A673 (cell line): Measurements from ENCODE around the gene ST7. TPM values are rescaled to one million over a fixed set of nuclear protein-coding genes. Genes with fewer than 3 reads are reported as not detected.

Experiments used
- BruUV-seq: library from RNA; stranded (reverse); fragments of 400-500 nt; replicated peaks from 2 replicates; lab custom pipeline; 2021; lab: Mats Ljungman, UMichigan
- CTCF ChIA-PET: fragments of 300-600 bp; sonication (Branson Sonifier 250); formaldehyde crosslinking; loops from one replicate; lab custom pipeline; 2022; ENCODE audit warnings: antibody characterized with exemption; lab: Charles Lee
- POLR2A ChIA-PET: fragments of 300-600 bp; sonication (Branson Sonifier 250); formaldehyde crosslinking; loops from one replicate; lab custom pipeline; 2022; ENCODE audit warnings: antibody characterized with exemption; ENCODE audit not compliant: low non-redundant PET; lab: Charles Lee
- DNase-seq: peaks from one replicate; pipeline ENCODE4 v3.0.0-alpha.2; 2015; ENCODE audit warnings: low spot score
- H3K27ac ChIP-seq: fragments of 200-600 bp; sonication (generic); 2 replicates; pipeline ENCODE4 v1.5.1; 2016; ENCODE audit warnings: mixed run types, low read depth, mild to moderate bottlenecking, mixed read lengths, antibody characterized with exemption, low read length; ENCODE audit not compliant: poor library complexity, severe bottlenecking
- H3K27me3 ChIP-seq: fragments of 200-600 bp; sonication (generic); replicated peaks from 2 replicates; pipeline ENCODE4 v1.6.1; 2017; ENCODE audit warnings: mixed run types, low read depth, mild to moderate bottlenecking, mixed read lengths, antibody characterized with exemption, low read length; ENCODE audit not compliant: insufficient read depth, poor library complexity
- H3K36me3 ChIP-seq: fragments of 200-600 bp; sonication (generic); 2 replicates; pipeline ENCODE4 v1.6.1; 2016; ENCODE audit warnings: mixed run types, mild to moderate bottlenecking, mixed read lengths, antibody characterized with exemption, low read length; ENCODE audit not compliant: insufficient read depth, poor library complexity, severe bottlenecking
- H3K4me1 ChIP-seq: fragments of 200-600 bp; sonication (generic); 2 replicates; pipeline ENCODE4 v1.6.1; 2017; ENCODE audit warnings: mixed run types, mild to moderate bottlenecking, mixed read lengths, antibody characterized with exemption, low read length; ENCODE audit not compliant: insufficient read depth, poor library complexity, severe bottlenecking
- H3K4me3 ChIP-seq: fragments of 200-600 bp; sonication (generic); 2 replicates; pipeline ENCODE4 v1.5.1; 2016; ENCODE audit warnings: low read depth, mixed run types, mild to moderate bottlenecking, mixed read lengths, low read length; ENCODE audit not compliant: poor library complexity, severe bottlenecking
- H3K9me3 ChIP-seq: fragments of 200-600 bp; sonication (generic); 2 replicates; pipeline ENCODE4 v1.6.1; 2016; ENCODE audit warnings: mixed run types, low read depth, mild to moderate bottlenecking, mixed read lengths, antibody characterized with exemption, low read length; ENCODE audit not compliant: poor library complexity, severe bottlenecking
- CTCF ChIP-seq: fragments of 300-800, 200-600 bp; sonication (generic); conservative IDR thresholded peaks from 2 replicates; pipeline ENCODE4 v1.5.1; 2017; ENCODE audit warnings: low read depth, mild to moderate bottlenecking, antibody characterized with exemption, low read length, moderate library complexity, mixed read lengths
- EZH2 ChIP-seq: fragments of 200-600 bp; sonication (generic); IDR thresholded peaks from 2 replicates; pipeline ENCODE4 v1.6.1; 2017; ENCODE audit warnings: borderline replicate concordance, low read depth, mild to moderate bottlenecking, mixed read lengths, antibody characterized with exemption, low read length; ENCODE audit not compliant: poor library complexity, severe bottlenecking
- intact Hi-C: fragments of 100-400 bp; cut with micrococcal nuclease; formaldehyde crosslinking; loops from one replicate; pipeline ENCODE4 v1.10.0; 2022; ENCODE audit not compliant: unreplicated experiment
- total RNA-seq: library from RNA; stranded (reverse); gene quantifications from 2 replicates; pipeline ENCODE4 v1.2.3, GENCODE V29; 2021

ST7 gene
- total RNA-seq, 1 experiment from 2014 or later, result 24.3 TPM

DNA sequence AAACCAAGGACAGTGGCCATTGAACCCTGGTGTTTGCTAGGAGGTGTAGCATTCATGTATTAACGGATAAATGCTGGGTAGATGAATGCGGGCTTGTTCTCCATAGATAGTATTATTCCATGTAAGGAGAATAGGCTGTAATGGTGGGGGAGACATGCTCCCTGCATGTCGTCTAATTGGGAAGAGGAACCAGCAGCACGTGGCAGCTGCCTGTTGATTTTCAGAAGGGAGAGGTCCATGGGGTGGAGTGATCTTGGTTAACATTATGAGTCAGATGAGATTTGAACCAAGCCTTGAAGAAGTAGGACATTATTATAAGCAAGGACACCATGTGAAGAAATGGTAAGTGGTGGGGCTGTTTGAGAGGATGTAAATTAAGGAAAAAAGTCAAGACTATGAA, 257.1 kb downstream of the ST7 start:
- no peak for DNase-seq
- H3K27me3 ChIP-seq, result no peaks in the 10 kb centered on the region
- no peak overlapping the region for H3K4me3 ChIP-seq
- ChIA-PET CTCF (no interaction called here), POLR2A (no interaction called here)
- BruUV-seq, result no TSS peak
- peaks cover 7% of the 10 kb centered on the region for H3K4me1 ChIP-seq
- no peak overlapping the region for H3K27ac ChIP-seq
- TF ChIP-seq CTCF (no peak), EZH2 (no peak)
- no peaks in the 10 kb centered on the region for H3K36me3 ChIP-seq
- intact Hi-C loops, result loop anchor here (5.0 kb wide), 1 partner anchor 177 kb away; no protein-coding TSS in a partner anchor
- no peaks in the 10 kb centered on the region for H3K9me3 ChIP-seq

DNA sequence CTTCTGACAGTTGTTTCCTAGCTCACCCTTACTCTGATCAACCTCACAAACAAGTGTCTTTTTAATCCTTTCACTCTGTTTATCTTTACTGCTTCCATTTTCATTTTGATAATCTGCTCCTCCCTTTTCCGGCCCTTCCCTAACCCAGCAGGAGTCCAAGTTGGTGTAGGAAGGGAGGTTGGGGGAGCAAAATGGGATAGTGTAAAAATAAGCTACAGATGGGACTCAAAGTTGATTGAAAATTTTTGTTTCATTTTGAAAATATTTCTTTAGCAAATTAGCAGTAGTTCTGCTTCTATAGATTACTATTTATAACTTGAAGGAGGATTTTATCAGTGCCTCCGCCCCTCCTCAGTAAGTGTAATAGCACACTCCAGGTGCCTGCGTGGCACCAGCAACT, 257.6 kb downstream of the ST7 start:
- CTCF ChIA-PET, result no interaction called here

GRCh38 chr7:117211614-117212013, 258.3 kb downstream of the ST7 start:
- TF ChIP-seq CTCF, result no peak
- TF ChIP-seq EZH2, result no peak
- Histone ChIP-seq H3K4me1 (peaks cover 7% of the 10 kb centered on the region), H3K27ac (no peak overlapping the region), H3K36me3 (no peaks in the 10 kb centered on the region), H3K27me3 (no peaks in the 10 kb centered on the region), H3K9me3 (no peaks in the 10 kb centered on the region), H3K4me3 (no peak overlapping the region)
- no TSS peak for BruUV-seq
- DNase-seq, result no peak
- ChIA-PET CTCF (no interaction called here), POLR2A (no interaction called here)
- intact Hi-C loops, result loop anchor here (5.0 kb wide), 1 partner anchor 176 kb away; no protein-coding TSS in a partner anchor

More for the DNA sequence above, 257.6 kb downstream of the ST7 start:
- Histone ChIP-seq H3K27me3 (no peaks in the 10 kb centered on the region), H3K27ac (no peak overlapping the region), H3K36me3 (no peaks in the 10 kb centered on the region), H3K4me3 (no peak overlapping the region), H3K4me1 (peaks cover 7% of the 10 kb centered on the region), H3K9me3 (no peaks in the 10 kb centered on the region)
- DNase-seq, result peak; percentile 60
- intact Hi-C loops, result loop anchor here (5.0 kb wide), 1 partner anchor 176 kb away; no protein-coding TSS in a partner anchor
- POLR2A ChIA-PET, result no interaction called here
- TF ChIP-seq CTCF (no peak), EZH2 (no peak)
- BruUV-seq, result no TSS peak
